ENCODE results near the gene KLHL3.
"Not testable (repeated sequence)": the region's sequence is repeated elsewhere in the genome, so short reads cannot be mapped to it uniquely, and the experiment has no call there.

The KLHL3 gene

DNA sequence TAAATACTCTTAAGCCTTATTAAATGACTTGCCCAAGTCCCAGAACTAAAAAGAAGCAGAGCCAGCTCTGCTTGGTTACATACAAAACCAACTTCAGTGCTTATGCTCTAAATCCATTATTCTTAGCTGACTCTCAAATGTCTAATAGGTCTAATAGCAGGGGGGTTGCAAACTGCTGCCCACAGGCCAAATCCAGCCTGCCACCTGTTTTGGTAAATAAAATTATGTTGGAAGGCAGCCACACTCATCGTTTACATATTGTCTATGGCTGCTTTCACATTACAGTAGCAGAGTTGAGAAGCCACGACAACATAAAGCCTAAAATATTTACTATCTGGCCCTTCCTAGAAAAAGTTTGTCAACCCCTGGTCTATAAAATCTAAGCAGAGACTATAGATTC is 69.0 kb downstream of the KLHL3 start:
- no peak for DNase-seq (ENCODE audit: low spot score)

DNA sequence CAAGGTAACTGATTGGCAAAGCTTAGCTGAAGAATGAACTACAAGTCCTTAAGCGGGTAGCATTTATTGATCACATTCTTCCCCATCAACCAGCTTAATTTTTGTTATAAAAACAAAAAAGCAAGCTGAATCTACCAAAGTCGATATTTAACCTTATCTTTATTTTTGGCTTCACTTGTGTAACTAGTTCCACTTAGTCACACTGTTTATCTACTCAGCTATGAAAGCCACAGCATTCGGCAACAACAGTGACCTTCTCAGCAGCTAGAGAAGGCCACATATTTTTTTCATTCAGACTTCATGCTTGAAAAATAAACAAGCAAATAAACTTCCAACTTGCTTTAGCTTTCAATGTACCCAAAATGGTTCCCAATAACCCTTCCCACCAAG is 69.4 kb downstream of the KLHL3 start:
- DNase-seq (ENCODE audit: low spot score): no peak

GRCh38 chr5:137665678-137666460 is 70.0 kb downstream of the KLHL3 start:
- DNase-seq (ENCODE audit: low spot score): no peak

- peak; percentile 61 for DNase-seq (ENCODE audit: low spot score)
These were observed 75.5 kb downstream of the KLHL3 start for GRCh38 chr5:137660349-137660817.

- DNase-seq (ENCODE audit: low spot score): no peak
These were observed 76.7 kb downstream of the KLHL3 start for GRCh38 chr5:137659209-137659608.

GRCh38 chr5:137658324-137658723 is 77.6 kb downstream of the KLHL3 start:
- no peak for DNase-seq (ENCODE audit: low spot score)

DNA sequence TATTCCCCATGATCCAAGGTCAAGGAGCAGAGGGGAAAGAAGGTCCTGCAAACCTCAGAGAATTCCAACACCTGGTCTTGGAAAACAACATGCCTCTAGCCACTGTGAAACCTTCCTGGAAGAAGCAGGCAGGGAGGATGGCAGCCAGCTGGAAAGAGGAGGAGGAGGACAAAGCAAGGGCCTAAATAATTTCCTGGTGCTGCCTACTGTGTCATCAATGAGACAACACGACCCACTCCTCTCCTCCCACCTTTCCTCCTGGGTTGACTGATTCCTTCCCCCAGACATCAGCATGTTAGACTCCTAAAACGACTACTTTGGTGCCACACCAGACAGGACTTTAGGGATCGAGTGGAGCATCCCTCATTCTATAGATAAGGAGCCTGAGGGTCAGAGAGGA is 78.8 kb downstream of the KLHL3 start:
- DNase-seq (ENCODE audit: low spot score): no peak

DNA sequence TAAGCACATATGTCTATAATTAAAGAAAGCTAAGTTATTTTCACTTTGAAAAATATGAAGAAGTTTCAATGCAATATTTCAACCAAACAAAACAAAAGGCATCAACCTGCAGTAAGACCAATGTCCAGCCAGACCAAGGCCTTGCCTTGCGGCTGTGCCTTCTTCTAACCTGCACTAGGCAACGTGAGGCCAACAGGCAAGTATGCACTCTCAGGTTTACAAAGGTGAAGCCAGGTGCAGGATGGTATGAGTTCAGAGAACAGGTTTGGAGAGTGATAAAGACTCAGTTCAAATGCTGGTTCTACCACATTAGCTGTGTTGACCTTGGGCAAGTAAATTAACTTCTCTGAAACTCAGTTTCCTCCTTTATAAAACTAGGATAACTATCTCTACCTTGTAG is 79.3 kb downstream of the KLHL3 start:
- no peak for DNase-seq (ENCODE audit: low spot score)

DNA sequence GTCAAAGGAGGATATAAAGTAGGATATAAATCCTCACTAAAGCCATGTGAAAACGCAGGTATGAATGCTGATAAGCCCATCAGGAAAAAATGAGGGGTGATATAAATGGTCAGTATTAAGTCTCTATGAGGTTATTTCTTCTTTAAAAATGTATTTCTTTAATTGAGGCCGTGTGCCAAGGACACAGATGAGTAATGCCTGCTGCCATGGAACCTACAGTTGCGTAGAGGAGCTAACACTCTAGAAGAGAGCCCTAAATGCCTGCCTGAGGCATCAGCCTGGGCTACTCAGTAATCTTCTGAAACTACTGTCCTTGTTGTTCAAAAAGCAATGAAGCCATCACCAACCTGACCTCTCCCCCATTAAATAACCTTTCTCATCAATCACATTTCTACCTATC is 84.9 kb downstream of the KLHL3 start:
- no peak for DNase-seq (ENCODE audit: low spot score)

DNA sequence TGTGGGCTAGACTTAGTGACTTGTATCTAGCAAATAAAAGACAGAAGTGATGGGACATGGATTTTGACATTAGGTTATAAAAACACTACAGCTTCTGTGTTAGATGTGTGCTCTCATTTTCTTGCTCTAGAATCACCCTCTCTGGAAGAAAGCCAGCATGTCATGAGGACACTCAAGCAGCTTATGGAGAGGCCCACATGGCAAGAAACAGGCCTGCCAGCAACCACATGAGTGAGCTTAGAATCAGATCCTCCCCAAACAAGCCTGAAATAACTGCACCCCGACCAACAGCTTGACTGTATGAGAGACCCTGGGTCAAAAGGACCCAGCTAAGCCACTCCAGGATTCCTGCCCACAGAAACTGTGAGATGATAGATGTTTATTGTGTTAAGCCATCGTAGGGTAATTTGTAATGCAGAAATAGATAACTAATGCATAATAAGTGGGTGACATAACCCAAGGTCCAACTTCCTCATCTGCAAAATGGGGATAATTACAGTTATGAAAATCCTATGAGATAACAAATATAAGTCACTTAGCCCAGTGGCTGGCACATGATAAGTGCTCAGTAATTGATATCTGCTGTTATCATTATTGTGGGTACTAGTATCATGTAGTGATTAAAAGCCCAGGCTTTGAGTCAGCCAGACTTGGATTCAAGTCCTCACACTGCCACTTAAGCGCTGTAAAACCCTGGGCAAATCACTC is 86.5 kb downstream of the KLHL3 start:
- peak; percentile 68 for DNase-seq (ENCODE audit: low spot score)

DNA sequence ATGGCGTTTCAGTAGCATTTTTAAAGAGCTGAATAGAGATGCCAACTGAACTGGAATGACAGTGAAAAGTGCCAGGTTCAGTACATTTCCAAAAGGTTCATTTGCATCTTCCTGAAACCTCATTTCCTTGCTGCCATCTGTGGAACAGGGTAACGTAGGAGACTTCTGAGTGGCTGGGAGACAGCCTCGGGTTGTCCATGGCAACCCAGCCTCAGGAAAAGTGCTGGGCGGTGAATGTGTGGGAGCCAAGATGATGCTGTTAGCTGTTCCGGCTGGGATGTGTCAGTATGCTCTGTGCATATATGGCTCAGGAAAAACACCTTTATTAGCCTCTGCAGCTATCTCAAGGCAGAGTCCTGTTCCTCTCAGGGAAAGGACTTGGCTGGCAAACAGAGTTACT is 87.5 kb downstream of the KLHL3 start:
- DNase-seq (ENCODE audit: low spot score): peak; percentile 46

DNA sequence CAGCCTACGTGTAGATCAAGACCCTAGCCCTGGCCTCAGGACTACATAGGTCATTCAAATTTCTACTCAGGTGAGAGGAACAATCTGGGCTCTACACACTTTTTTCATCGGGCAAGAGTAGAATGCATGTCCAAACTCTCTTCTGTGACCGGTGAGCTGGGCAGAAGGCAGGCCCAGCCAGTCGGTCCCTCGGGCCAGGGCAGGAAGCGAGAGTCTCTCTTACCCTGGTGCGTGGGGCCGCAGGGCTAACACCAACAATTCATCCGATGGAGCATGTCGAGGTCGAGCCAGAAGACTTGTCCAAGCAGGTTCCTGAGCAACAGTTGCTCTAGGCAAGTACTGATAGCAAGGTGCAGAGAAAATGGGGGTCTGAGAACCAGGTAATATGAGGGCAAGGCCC is 88.5 kb downstream of the KLHL3 start:
- no peak for DNase-seq (ENCODE audit: low spot score)

- no peak for DNase-seq (ENCODE audit: low spot score)
These were observed 89.1 kb downstream of the KLHL3 start for GRCh38 chr5:137646761-137647160.

- not testable (repeated sequence) for DNase-seq (ENCODE audit: low spot score)
These were observed 92.8 kb downstream of the KLHL3 start for GRCh38 chr5:137643081-137643480.

- DNase-seq (ENCODE audit: low spot score): no peak
These were observed 93.8 kb downstream of the KLHL3 start for GRCh38 chr5:137642091-137642490.

GRCh38 chr5:137641148-137641547 is 94.7 kb downstream of the KLHL3 start:
- DNase-seq (ENCODE audit: low spot score): no peak

GRCh38 chr5:137639645-137640044 is 96.2 kb downstream of the KLHL3 start:
- DNase-seq (ENCODE audit: low spot score): no peak

DNA sequence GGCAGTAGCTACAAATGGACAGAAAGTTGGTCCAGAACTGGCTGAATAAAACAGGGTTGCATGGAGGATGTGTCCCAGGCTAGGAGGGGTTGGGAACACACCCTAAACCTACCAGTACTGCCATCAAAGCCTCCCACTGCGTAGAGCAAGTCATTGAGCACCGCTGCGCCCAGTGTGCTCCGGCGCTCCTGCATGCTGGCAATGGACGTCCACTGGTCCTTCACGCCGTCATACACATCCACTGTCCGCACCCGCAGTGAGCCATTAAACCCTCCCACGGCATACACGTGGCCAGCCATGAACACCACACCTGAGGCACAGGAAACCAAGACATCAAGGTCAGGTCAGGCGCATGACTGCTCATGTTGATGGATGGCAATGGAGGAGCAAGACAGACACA is 97.0 kb downstream of the KLHL3 start:
- DNase-seq (ENCODE audit: low spot score): no peak

DNA sequence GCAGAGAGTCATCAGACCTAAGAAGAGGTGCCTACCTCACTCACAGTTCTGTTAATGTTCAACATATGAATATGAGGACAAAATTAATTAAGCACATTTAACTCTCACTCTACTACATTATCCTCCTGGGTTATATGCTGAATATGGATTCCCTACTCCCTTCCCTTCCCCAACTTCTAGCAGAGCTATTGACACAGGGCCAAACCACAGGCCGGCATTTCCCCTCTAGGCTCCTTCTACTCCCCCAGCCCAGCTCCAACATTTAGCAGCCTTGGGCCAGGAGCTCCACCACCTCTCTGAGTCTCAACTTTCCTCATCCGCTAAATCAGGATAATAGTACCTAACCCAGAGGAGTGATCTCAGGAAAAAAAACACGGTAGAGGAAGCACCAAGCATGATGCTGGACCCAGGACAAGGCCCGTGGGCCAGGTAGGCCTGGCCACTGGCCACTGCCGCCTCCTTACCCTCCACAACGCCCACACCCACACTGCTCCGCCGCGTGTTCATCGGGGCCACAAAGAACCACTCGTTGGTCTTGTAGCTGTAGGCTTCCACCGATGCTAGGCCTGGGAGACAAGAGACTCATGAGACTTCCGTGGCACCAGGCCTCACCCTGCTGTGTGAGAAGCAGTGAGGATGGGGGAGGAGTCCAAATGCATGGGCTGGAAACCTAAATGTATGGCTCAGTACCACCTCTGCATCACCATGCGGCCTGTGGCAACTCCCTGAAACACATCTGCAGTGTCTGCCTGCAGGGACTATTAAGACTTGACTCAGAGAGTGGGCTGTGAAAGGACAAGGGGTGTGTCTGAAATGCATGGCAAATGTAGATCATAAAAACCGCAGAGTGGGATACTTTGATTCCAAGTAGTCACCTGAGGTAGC is 98.8 kb downstream of the KLHL3 start:
- no peak for DNase-seq (ENCODE audit: low spot score)

- DNase-seq (ENCODE audit: low spot score): no peak
These were observed 99.8 kb downstream of the KLHL3 start for GRCh38 chr5:137636099-137636498.

DNA sequence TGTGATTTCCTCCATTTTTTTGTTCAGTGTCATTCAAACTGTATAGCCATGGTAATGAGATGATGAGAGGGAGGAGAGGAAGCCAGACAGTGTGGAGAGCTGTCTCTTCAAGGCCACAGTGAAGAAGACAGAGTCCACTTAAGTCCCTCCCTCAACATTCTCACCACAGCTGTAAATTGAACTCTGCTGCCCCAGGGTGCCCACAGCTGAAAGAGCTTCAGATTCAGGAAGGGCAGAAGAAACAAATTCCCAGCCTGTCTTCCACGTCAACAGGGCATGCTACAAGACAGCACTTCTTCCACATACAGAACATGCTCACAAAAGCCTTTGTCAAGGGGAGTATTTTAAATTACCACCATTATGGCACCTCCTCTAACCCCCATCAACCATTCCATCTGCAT is 100.4 kb downstream of the KLHL3 start:
- DNase-seq (ENCODE audit: low spot score): no peak

GRCh38 chr5:137633896-137634295 is 102.0 kb downstream of the KLHL3 start:
- DNase-seq (ENCODE audit: low spot score): no peak

- DNase-seq (ENCODE audit: low spot score): no peak
These were observed 103.2 kb downstream of the KLHL3 start for GRCh38 chr5:137632716-137633115.
